ENCODE data around the gene SCRG1.

DNA sequence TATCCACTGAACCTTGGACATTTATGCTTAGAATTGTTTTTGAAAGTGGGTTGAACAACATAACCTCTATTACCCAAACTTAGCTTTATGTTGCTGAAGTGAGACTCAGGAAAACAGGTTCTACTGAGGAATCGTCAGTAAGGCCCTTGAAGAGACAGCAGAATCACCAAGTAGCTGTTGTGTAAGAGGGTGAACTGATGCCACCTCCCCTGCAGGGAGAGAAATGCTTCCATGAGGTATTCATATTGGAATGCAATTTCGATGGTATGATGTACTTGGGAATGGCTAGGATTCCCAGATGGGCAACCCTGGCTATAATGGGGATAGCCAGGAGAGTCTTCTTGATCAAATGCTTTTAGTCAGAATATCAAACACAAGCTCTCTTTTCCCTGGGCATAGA is 4.1 kb upstream of the SCRG1 start:
- no peak for TF ChIP-seq ZNF274 (IDR thresholded peaks at IDR 0.05; ENCODE audit: low read depth, low read length)
- TF ChIP-seq YY1 (IDR thresholded peaks at IDR 0.05; ENCODE audit: insufficient read depth, insufficient read length), result no peak
- TF ChIP-seq SUZ12 (IDR thresholded peaks at IDR 0.05; ENCODE audit: extremely low read depth, insufficient read depth, insufficient read length), result no peak

Data from NT2/D1 (cell line).